Measurements from ENCODE around the gene CYP3A5. TPM values are rescaled to one million over a fixed set of nuclear protein-coding genes. Genes with fewer than 3 reads are reported as not detected.

CYP3A5 gene
- total and polyA plus RNA-seq, 9 of the 15 experiments (the other 6 are each of a cell fraction or from before 2014, with no cell fraction given) = 0.73 to 2.8 (median 1.5) TPM

DNA sequence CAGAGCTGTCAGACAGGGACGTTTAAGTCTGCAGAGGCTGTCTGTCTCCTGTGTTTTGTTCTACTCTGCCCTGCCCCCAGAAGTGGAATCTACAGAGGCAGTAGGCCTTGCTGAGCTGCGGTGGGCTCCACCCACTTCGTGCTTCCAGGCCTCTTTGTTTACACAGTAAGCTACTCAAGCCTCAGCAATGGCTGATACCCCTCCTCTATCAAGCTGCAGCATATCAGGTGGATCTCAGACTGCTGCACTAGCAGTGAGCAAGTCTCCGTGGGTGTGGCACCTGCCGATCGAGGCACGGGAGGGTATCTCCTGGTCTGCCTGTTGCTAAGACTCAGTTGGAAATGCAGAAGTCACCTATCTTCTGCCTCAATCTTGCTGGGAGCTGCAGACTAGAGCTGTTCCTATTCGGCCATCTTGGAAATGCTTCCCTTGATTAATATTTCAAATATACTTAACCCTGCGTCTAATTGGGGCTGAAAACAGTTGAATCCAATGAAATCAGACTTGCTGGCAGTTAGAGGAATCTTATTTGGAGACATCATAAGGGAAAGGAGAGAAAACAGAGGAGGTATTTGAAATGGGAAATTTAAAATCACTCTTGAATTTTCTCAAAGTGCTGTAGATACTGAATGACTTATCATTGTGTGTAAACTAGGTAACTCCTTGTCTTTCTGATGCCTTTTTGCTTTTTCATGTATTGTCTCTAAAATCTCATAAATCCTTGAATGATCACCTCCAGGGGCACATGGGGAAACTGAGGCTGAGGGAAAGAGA is 13.8 kb upstream of the CYP3A5 start (continued):
- TF ChIP-seq, protein P1, sequence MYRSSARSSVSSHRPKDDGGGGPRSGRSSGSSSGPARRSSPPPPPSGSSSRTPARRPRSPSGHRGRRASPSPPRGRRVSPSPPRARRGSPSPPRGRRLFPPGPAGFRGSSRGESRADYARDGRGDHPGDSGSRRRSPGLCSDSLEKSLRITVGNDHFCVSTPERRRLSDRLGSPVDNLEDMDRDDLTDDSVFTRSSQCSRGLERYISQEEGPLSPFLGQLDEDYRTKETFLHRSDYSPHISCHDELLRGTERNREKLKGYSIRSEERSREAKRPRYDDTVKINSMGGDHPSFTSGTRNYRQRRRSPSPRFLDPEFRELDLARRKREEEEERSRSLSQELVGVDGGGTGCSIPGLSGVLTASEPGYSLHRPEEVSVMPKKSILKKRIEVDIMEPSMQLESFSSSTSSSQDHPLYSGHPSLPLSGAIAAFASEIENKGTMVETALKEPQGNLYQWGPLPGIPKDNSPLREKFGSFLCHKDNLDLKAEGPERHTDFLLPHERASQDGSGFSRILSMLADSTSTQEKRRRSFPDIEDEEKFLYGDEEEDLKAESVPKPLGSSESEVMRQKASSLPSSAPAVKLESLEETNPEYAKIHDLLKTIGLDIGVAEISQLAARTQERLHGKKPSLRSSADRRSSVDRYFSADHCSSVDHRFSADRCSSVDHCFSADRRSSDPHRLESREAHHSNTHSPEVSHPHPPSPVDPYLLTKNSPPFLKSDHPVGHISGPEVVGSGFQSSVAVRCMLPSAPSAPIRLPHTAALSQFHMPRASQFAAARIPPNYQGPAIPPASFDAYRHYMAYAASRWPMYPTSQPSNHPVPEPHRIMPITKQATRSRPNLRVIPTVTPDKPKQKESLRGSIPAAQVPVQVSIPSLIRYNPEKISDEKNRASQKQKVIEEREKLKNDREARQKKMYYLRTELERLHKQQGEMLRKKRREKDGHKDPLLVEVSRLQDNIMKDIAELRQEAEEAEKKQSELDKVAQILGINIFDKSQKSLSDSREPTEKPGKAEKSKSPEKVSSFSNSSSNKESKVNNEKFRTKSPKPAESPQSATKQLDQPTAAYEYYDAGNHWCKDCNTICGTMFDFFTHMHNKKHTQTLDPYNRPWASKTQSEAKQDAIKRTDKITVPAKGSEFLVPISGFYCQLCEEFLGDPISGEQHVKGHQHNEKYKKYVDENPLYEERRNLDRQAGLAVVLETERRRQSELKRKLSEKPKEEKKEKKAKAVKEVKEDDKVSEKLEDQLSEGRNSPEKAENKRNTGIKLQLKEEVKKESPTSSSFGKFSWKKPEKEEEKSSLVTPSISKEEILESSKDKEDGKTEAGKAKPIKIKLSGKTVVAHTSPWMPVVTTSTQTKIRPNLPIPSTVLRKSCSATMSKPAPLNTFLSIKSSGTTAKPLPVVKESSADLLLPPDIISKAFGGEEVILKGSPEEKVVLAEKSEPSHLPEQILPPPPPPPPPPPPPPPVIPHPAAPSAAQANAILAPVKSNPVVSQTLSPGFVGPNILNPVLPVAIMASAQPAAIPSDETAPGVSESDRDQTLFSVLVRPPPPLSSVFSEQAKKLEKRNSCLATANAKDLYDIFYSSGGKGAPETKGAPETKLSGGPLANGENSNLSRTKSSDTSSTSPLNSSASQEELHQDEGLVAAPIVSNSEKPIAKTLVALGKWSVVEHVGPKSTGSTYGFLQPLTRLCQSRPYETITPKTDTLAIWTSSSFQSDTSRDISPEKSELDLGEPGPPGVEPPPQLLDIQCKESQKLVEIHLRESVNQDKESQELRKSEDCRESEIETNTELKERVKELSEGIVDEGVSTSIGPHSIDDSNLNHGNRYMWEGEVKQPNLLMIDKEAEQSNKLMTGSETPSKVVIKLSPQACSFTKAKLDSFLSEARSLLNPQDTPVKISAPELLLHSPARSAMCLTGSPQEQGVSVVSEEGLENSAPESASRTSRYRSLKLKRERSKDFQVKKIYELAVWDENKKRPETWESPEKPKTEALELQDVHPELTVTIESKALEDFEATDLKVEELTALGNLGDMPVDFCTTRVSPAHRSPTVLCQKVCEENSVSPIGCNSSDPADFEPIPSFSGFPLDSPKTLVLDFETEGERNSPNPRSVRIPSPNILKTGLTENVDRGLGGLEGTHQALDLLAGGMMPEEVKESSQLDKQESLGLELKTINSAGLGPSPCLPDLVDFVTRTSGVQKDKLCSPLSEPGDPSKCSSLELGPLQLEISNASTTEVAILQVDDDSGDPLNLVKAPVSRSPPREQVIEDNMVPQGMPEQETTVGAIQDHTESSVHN (IDR thresholded peaks at IDR 0.05; ENCODE audit: borderline replicate concordance in 1 of 2, low read depth in 1 of 2) = peak in 1 of 2 experiments; percentile 91; a peak in 2 of 4 replicates
- peak; percentile 77 for TF ChIP-seq ZNF511 (CRISPR knock-in tag; IDR thresholded peaks at IDR 0.05)
- TF ChIP-seq MAFG (tag; conservative IDR thresholded peaks at IDR 0.05) = peak; percentile 28; the same call in 1 of the 2 replicates
- TF ChIP-seq SRSF9 (IDR thresholded peaks at IDR 0.05; ENCODE audit: borderline replicate concordance, low read depth, low read length) = no peak
- TF ChIP-seq, protein P2, sequence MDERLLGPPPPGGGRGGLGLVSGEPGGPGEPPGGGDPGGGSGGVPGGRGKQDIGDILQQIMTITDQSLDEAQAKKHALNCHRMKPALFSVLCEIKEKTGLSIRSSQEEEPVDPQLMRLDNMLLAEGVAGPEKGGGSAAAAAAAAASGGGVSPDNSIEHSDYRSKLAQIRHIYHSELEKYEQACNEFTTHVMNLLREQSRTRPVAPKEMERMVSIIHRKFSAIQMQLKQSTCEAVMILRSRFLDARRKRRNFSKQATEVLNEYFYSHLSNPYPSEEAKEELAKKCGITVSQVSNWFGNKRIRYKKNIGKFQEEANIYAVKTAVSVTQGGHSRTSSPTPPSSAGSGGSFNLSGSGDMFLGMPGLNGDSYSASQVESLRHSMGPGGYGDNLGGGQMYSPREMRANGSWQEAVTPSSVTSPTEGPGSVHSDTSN (CRISPR knock-in tag; IDR thresholded peaks at IDR 0.05; ENCODE audit: low read depth) = no peak
- TF ChIP-seq, protein P2 (tag; conservative IDR thresholded peaks at IDR 0.05; ENCODE audit: low read depth) = no peak; the same call in 1 of the 2 replicates
- no peak for TF ChIP-seq RBM17 (IDR thresholded peaks at IDR 0.05; ENCODE audit: borderline replicate concordance, low read depth, low read length)
- peak; percentile 89 for TF ChIP-seq CBFA2T3 (IDR thresholded peaks at IDR 0.05)
- TF ChIP-seq CHD4 (IDR thresholded peaks at IDR 0.05; ENCODE audit: insufficient read depth, insufficient replicate concordance, low read depth, low read length, poor library complexity, severe bottlenecking) = no peak
- TF ChIP-seq TAF9B (IDR thresholded peaks at IDR 0.05; ENCODE audit: partially characterized antibody) = peak; percentile 64
- no peak for TF ChIP-seq PTRF (tag; IDR thresholded peaks at IDR 0.05)
- no peak for TF ChIP-seq KAT8 (IDR thresholded peaks at IDR 0.05; ENCODE audit: low read depth)

All from K562 (cell line).